Pulmonary artery endothelial cell (primary cell): ENCODE data around the gene R3HDM2. TPM values are rescaled to one million over a fixed set of nuclear protein-coding genes. Genes with fewer than 3 reads are reported as not detected.

ENCODE experiments used
- DNase-seq: peaks from one replicate; pipeline ENCODE4 v3.0.0-alpha.2; 2011; ENCODE audit warnings: low read depth, low spot score
- total RNA-seq: library from RNA; depleted of rRNA; stranded (reverse); fragments of >200 nt; gene quantifications from 2 replicates; pipeline ENCODE4 v1.2.3, GENCODE V29; 2014

The R3HDM2 gene
- total RNA-seq, 1 donor from 2014 or later, result 5.5 TPM

DNA sequence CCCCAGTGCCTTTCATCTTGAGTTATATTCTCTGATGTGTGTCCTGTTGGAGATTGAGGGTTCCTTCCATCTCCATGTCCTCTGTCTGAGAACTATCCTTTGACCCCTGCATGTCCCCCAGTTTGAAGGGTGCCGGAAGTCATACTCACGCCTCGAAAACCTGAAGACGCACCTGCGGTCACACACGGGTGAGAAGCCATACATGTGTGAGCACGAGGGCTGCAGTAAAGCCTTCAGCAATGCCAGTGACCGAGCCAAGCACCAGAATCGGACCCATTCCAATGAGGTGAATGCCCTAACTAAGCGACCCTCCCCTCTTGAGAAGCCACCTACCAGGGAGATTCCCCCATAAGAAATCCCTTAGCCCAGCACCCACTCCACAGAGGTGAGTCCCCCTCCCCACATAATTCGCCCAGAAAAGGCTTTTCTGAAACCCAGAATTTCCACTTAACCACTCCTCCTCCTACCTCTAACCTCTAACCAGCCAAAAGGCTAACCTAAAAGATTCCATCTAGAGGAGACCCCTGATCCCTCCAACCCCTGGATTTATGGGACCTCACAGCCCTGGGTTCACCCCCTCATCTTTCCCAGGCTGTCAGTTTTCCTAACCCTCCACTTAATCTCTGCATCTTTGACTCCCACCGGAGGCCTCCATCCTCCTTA lies 36.5 kb upstream of the R3HDM2 start:
- DNase-seq, result no peak

DNA sequence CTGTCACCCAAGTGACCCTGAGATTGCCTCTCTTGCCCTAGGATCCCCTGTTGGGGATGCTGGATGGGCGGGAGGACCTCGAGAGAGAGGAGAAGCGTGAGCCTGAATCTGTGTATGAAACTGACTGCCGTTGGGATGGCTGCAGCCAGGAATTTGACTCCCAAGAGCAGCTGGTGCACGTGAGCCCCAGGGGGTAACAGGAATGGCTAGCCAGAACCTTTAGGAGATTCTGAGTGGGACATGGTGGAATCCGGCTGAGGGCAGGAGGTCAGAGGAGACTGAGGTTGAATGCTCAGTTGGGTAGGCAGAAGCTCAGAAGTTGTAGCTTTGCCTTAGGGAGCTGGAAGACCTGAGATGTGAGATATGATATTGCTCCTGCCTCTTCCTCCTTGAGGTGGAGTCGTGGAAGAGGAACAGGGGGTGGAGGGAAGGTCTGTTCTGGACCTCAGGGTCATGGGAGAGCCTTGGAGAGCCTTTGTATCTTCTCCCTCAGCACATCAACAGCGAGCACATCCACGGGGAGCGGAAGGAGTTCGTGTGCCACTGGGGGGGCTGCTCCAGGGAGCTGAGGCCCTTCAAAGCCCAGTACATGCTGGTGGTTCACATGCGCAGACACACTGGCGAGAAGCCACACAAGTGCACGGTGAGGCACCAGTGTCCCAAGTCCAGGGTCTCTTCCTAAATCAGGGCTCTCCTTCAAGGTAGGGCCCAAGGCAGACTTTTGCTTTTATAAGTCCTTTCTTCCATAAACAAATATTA lies 35.1 kb upstream of the R3HDM2 start:
- no peak for DNase-seq

- DNase-seq, result no peak
Observed at GRCh38 chr12:57465030-57465746, 34.3 kb upstream of the R3HDM2 start.

GRCh38 chr12:57464569-57464968 lies 33.7 kb upstream of the R3HDM2 start:
- DNase-seq, result no peak

GRCh38 chr12:57462912-57463253 lies 32.0 kb upstream of the R3HDM2 start:
- DNase-seq, result no peak

GRCh38 chr12:57462251-57462911 lies 31.5 kb upstream of the R3HDM2 start:
- peak; percentile 51 for DNase-seq

DNA sequence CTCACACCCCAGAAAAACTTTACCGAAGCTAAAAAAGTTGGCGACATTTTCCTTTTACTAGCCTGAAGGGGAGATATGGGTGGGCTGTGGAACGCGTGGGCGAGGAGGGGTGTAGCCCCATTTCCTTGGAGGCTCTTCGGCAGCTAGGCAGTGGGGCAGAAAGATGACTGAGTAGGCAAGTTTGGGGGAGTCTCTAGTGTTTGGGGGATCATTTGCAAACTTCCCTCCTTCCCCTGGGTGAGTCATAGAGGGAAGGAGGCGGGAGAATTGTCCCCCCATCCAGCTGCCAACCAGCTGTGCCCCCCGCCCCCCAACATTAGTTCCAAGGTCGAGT lies 31.0 kb upstream of the R3HDM2 start:
- no peak for DNase-seq

GRCh38 chr12:57461276-57461916 lies 30.6 kb upstream of the R3HDM2 start:
- DNase-seq, result no peak

DNA sequence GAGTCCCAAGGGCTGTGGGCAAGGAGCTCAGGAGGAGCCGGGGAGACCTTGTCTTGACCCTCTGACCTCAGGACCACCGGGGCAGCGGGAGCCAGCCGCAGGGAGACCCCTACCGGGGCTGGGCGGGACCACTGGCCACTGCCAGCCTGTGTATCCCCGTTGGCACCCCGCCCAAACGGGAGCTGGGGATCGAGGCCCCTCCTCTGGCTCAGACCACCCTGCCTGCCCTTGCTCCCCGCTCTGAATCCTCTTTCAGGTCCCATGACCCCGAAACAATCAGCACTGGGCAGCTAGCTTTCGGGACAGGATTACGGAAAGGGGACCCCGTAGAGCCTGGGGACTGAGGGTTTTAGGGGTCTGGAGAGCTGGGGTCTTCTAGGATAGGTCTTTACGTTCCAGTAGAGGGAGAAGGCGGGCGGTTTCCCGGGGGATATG lies 30.0 kb upstream of the R3HDM2 start:
- no peak for DNase-seq

GRCh38 chr12:57460468-57460784 lies 29.6 kb upstream of the R3HDM2 start:
- no peak for DNase-seq

GRCh38 chr12:57459750-57460467 lies 29.1 kb upstream of the R3HDM2 start, which contains the start of gene GLI1:
TSS of gene GLI1 (plus strand) at chr12:57459785. CDS start at chr12:57463692, 3,907 bp downstream.
- no peak for DNase-seq

- DNase-seq, result peak; percentile 87
Observed at GRCh38 chr12:57459055-57459749, 28.4 kb upstream of the R3HDM2 start.

GRCh38 chr12:57458665-57459054 lies 27.8 kb upstream of the R3HDM2 start:
- DNase-seq, result no peak

GRCh38 chr12:57456737-57457490 lies 26.1 kb upstream of the R3HDM2 start:
- no peak for DNase-seq

GRCh38 chr12:57456145-57456700 lies 25.4 kb upstream of the R3HDM2 start:
- DNase-seq, result no peak

- no peak for DNase-seq
Observed at GRCh38 chr12:57455374-57456144, 24.7 kb upstream of the R3HDM2 start.

GRCh38 chr12:57454566-57455373 lies 23.9 kb upstream of the R3HDM2 start, which contains the start of gene INHBE:
TSS of gene INHBE (plus strand) at chr12:57455307. CDS start at chr12:57455537, 230 bp downstream.
- DNase-seq, result no peak

GRCh38 chr12:57454213-57454565 lies 23.3 kb upstream of the R3HDM2 start:
- no peak for DNase-seq
